H9 (cell line): ENCODE data around the gene CEP85L. TPM values are rescaled to one million over a fixed set of nuclear protein-coding genes. Genes with fewer than 3 reads are reported as not detected.

ENCODE experiments used
- DNase-seq: peaks from one replicate; pipeline ENCODE4 v3.0.0-alpha.2; 2017
- H2AFZ ChIP-seq: one replicate; pipeline ENCODE4 v1.6.1; 2013; ENCODE audit warnings: mild to moderate bottlenecking, low read length, control low read depth, moderate library complexity
- H2AK5ac ChIP-seq: 2 replicates; pipeline ENCODE4 v1.6.1; 2013; ENCODE audit warnings: low read length, control low read depth, mixed read lengths; ENCODE audit not compliant: insufficient read length
- H2BK120ac ChIP-seq: one replicate; pipeline ENCODE4 v1.6.1; 2013; ENCODE audit warnings: low read depth, mild to moderate bottlenecking, low read length, control low read depth, inconsistent platforms; ENCODE audit not compliant: poor library complexity, severe bottlenecking
- H2BK12ac ChIP-seq: 2 replicates; pipeline ENCODE4 v1.6.1; 2013; ENCODE audit warnings: low read length, control low read depth, mixed read lengths, low read depth; ENCODE audit not compliant: insufficient read length
- H2BK15ac ChIP-seq: 2 replicates; pipeline ENCODE4 v1.6.1; 2013; ENCODE audit warnings: low read depth, low read length, control low read depth
- H2BK20ac ChIP-seq: one replicate; pipeline ENCODE4 v1.6.1; 2013; ENCODE audit warnings: low read depth, mild to moderate bottlenecking, low read length, control low read depth, inconsistent platforms; ENCODE audit not compliant: poor library complexity, severe bottlenecking
- H2BK5ac ChIP-seq: 2 replicates; pipeline ENCODE4 v1.6.1; 2013; ENCODE audit warnings: low read length, control low read depth, mixed read lengths; ENCODE audit not compliant: insufficient read length
- H3K14ac ChIP-seq: 2 replicates; pipeline ENCODE4 v1.6.1; 2013; ENCODE audit warnings: low read length, control low read depth; ENCODE audit not compliant: insufficient read depth
- H3K18ac ChIP-seq: 2 replicates; pipeline ENCODE4 v1.6.1; 2013; ENCODE audit warnings: low read depth, mild to moderate bottlenecking, mixed read lengths, low read length, control low read depth; ENCODE audit not compliant: insufficient read length
- H3K23ac ChIP-seq: 2 replicates; pipeline ENCODE4 v1.6.1; 2013; ENCODE audit warnings: low read length, control low read depth, mixed read lengths, low read depth; ENCODE audit not compliant: insufficient read length
- H3K23me2 ChIP-seq: 2 replicates; pipeline ENCODE4 v1.6.1; 2013; ENCODE audit warnings: low read depth, mild to moderate bottlenecking, mixed read lengths, low read length, control low read depth; ENCODE audit not compliant: insufficient read length, poor library complexity, severe bottlenecking
- H3K27ac ChIP-seq: 2 replicates; pipeline ENCODE4 v1.5.1; 2013; ENCODE audit warnings: low read length, control low read depth, mixed read lengths, low read depth; ENCODE audit not compliant: insufficient read length
- H3K27me3 ChIP-seq: 2 replicates; pipeline ENCODE4 v1.6.1; 2013; ENCODE audit warnings: low read length, control low read depth, inconsistent platforms; ENCODE audit not compliant: insufficient read depth
- H3K4ac ChIP-seq: 2 replicates; pipeline ENCODE4 v1.6.1; 2013; ENCODE audit warnings: low read depth, mild to moderate bottlenecking, control low read depth, inconsistent platforms, low read length, moderate library complexity
- H3K4me1 ChIP-seq: 2 replicates; pipeline ENCODE4 v1.6.1; 2013; ENCODE audit warnings: low read length, control low read depth, inconsistent platforms; ENCODE audit not compliant: insufficient read depth
- H3K4me2 ChIP-seq: 2 replicates; pipeline ENCODE4 v1.6.1; 2013; ENCODE audit warnings: low read length, control low read depth, mixed read lengths; ENCODE audit not compliant: insufficient read length, insufficient read depth
- H3K56ac ChIP-seq: 2 replicates; pipeline ENCODE4 v1.6.1; 2013; ENCODE audit warnings: low read depth, mild to moderate bottlenecking, mixed read lengths, low read length, control low read depth; ENCODE audit not compliant: insufficient read length
- H3K79me1 ChIP-seq: 2 replicates; pipeline ENCODE4 v1.6.1; 2013; ENCODE audit warnings: low read depth, mild to moderate bottlenecking, moderate library complexity, low read length, control low read depth, inconsistent platforms; ENCODE audit not compliant: insufficient read depth, poor library complexity, severe bottlenecking
- H3K79me2 ChIP-seq: 2 replicates; pipeline ENCODE4 v1.6.1; 2013; ENCODE audit warnings: low read length, control low read depth, inconsistent platforms; ENCODE audit not compliant: insufficient read depth
- H3K9ac ChIP-seq: 2 replicates; pipeline ENCODE4 v1.6.1; 2013; ENCODE audit warnings: low read length, control low read depth, mixed read lengths; ENCODE audit not compliant: insufficient read length; ENCODE audit errors: extremely low read depth
- H3K9me3 ChIP-seq: one replicate; pipeline ENCODE4 v1.6.1; 2013; ENCODE audit warnings: low read depth, low read length, inconsistent platforms; ENCODE audit not compliant: control insufficient read depth
- H3T11ph ChIP-seq: one replicate; pipeline ENCODE4 v1.6.1; 2013; ENCODE audit warnings: mild to moderate bottlenecking, low read length, control low read depth, inconsistent platforms
- H4K20me1 ChIP-seq: one replicate; pipeline ENCODE4 v1.6.1; 2013; ENCODE audit not compliant: control insufficient read depth, insufficient read length, insufficient read depth
- H4K5ac ChIP-seq: 2 replicates; pipeline ENCODE4 v1.6.1; 2013; ENCODE audit warnings: low read depth, mild to moderate bottlenecking, mixed read lengths, low read length, control low read depth; ENCODE audit not compliant: insufficient read length
- H4K8ac ChIP-seq: replicated peaks from 2 replicates; pipeline ENCODE4 v1.6.1; 2013; ENCODE audit warnings: low read length, control low read depth, mixed read lengths, low read depth; ENCODE audit not compliant: insufficient read length
- H4K91ac ChIP-seq: 2 replicates; pipeline ENCODE4 v1.6.1; 2013; ENCODE audit warnings: low read depth, mild to moderate bottlenecking, moderate library complexity, mixed read lengths, low read length, control low read depth; ENCODE audit not compliant: insufficient read length
- H3K27ac Mint-ChIP-seq, 3 experiments: 2 replicates in 2 of 3; 3 replicates in 1 of 3; pipeline ENCODE4 v1.8.0; 2020 to 2021; ENCODE audit warnings: mixed read lengths in 3 of 3, mild to moderate bottlenecking in 1 of 3, moderate library complexity in 1 of 3
- H3K27me3 Mint-ChIP-seq: 2 replicates; pipeline ENCODE4 v1.8.0; 2021; ENCODE audit warnings: low read depth, mild to moderate bottlenecking, moderate library complexity, mixed read lengths
- H3K36me3 Mint-ChIP-seq, 3 experiments: 2 replicates in 2 of 3; 3 replicates in 1 of 3; pipeline ENCODE4 v1.8.0; 2020 to 2021; ENCODE audit warnings: low read depth in 3 of 3, mixed read lengths in 3 of 3; ENCODE audit not compliant: insufficient read depth in 1 of 3
- H3K4me1 Mint-ChIP-seq, 2 experiments: 2 replicates each; pipeline ENCODE4 v1.8.0; 2020; ENCODE audit warnings: mixed read lengths in 2 of 2
- H3K4me3 Mint-ChIP-seq, 2 experiments: 2 replicates in 1 of 2; 3 replicates in 1 of 2; pipeline ENCODE4 v1.8.0; 2020 to 2021; ENCODE audit warnings: mild to moderate bottlenecking in 2 of 2, mixed read lengths in 2 of 2, moderate library complexity in 1 of 2
- H3K9me3 Mint-ChIP-seq, 2 experiments: 2 replicates in 1 of 2; 3 replicates in 1 of 2; pipeline ENCODE4 v1.8.0; 2020; ENCODE audit warnings: mild to moderate bottlenecking in 2 of 2, mixed read lengths in 2 of 2, moderate library complexity in 1 of 2
- CTCF ChIP-seq: fragments of 200-600 bp; sonication (generic); conservative IDR thresholded peaks from 3 replicates; pipeline ENCODE4 v1.8.0; 2021; ENCODE audit warnings: antibody characterized with exemption, mild to moderate bottlenecking
- WGBS: extraction: QIAGEN DNeasy Blood & Tissue Kit; methylation state at CpG from one replicate; pipeline ENCODE4 v1.1.7; 2013; ENCODE audit warnings: missing lambda C conversion rate, low lambda C conversion rate, mixed read lengths; ENCODE audit not compliant: insufficient read length; ENCODE audit errors: extremely low coverage; 5-methylcytosine and 5-hydroxymethylcytosine counted together
- total RNA-seq: library from RNA; stranded (reverse); gene quantifications from 2 replicates; pipeline ENCODE4 v1.2.1, GENCODE V29; 2021

CEP85L gene
- total RNA-seq, 1 experiment from 2014 or later, result 3.8 TPM

DNA sequence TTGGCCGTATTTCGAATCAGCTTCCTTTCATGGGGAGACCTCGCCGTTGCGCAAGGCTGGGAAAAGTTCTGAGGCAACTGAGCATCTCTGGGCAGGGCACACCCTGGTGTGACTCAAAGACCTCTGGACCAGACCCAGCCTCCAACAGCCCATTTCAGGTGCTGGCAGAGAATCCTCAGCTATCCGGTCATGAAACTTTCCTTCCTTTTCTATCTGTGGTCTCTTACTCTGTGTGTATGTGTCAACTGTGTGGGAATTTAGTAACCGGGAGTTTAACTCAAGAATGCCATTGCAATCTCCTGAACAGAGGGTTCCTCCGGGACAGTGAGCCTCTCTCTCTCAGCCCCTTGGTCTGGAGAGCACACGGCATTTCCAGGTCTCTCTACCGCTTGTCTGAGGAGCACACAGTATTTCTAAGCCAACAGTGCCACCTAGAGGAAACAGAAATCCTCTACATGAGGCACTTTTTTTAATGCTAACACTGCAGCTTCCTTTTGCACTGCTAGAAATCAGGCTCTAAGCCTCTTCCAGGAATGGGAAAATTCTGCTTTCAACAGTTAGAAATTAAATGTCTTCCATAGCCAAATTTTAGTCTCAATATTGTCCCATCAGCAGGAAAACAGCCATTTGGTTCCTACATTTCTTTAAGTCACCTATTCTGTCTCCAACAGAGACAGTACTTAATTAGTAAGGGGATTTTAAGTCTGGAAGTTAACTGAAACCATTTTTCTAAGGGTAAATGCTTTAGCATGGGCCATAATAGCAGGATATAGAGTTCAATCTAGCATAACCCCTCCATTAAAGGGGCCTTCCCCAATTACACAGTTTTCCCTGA lies 70.6 kb downstream of the CEP85L start:
- H3K9me3 Mint-ChIP-seq, result peaks cover 34 to 46% of the 10 kb centered on the region in 2 experiments
- Histone ChIP-seq H3K56ac (no peak overlapping the region), H2BK20ac (no peak overlapping the region), H4K8ac (no peak overlapping the region), H4K5ac (no peak overlapping the region), H4K20me1 (no peaks in the 10 kb centered on the region), H3K14ac (no peak overlapping the region), H2AK5ac (no peak overlapping the region), H2BK12ac (no peak overlapping the region), H2BK5ac (no peak overlapping the region), H3K18ac (no peak overlapping the region), H3K27me3 (no peaks in the 10 kb centered on the region), H3T11ph (no peak overlapping the region), H3K9ac (no peak overlapping the region), H3K79me2 (no peaks in the 10 kb centered on the region), H4K91ac (no peak overlapping the region), H3K79me1 (peaks cover 2% of the 10 kb centered on the region), H3K27ac (no peak overlapping the region), H2BK120ac (no peak overlapping the region), H3K4me2 (no peak overlapping the region), H2AFZ (no peak overlapping the region), H3K4ac (no peak overlapping the region), H2BK15ac (no peak overlapping the region), H3K4me1 (no peaks in the 10 kb centered on the region), H3K23ac (no peak overlapping the region), H3K23me2 (no peaks in the 10 kb centered on the region), H3K9me3 (no peaks in the 10 kb centered on the region)
- H3K4me1 Mint-ChIP-seq, result peaks cover 6 to 11% of the 10 kb centered on the region in 2 experiments
- no peak overlapping the region for H3K27ac Mint-ChIP-seq
- no peaks in the 10 kb centered on the region; the same call in 1 of the 2 replicates for H3K27me3 Mint-ChIP-seq
- H3K4me3 Mint-ChIP-seq, result no peak overlapping the region
- peak; percentile 82 for TF ChIP-seq CTCF
- peaks cover 23 to 44% (median 36%) of the 10 kb centered on the region in 3 experiments for H3K36me3 Mint-ChIP-seq
- peak; percentile 67 for DNase-seq
- no CpG with 5 or more reads among the region's 10 CpGs for WGBS
